Keratinocyte (primary cell): Measurements from ENCODE around the gene ZSWIM7. TPM values are rescaled to one million over a fixed set of nuclear protein-coding genes. Genes with fewer than 3 reads are reported as not detected.

ENCODE experiments used
- DNase-seq: peaks from one replicate; pipeline ENCODE4 v3.0.0-alpha.2; 2011; ENCODE audit warnings: low read depth, missing footprints, low spot score
- FAIRE-seq: peaks from 2 replicates; lab custom pipeline; 2011; peaks lifted over from hg19 to GRCh38; lab: Jason Lieb, UNC
- H2AFZ ChIP-seq: 2 replicates; pipeline ENCODE4 v1.6.0; 2012; ENCODE audit warnings: low read length, control low read depth, inconsistent platforms; ENCODE audit not compliant: control insufficient read depth
- H3K27ac ChIP-seq: 2 replicates; pipeline ENCODE4 v1.5.1; 2011; ENCODE audit warnings: low read length; ENCODE audit not compliant: control insufficient read depth, insufficient read depth
- H3K27me3 ChIP-seq: 3 replicates; pipeline ENCODE4 v1.6.0; 2011; ENCODE audit warnings: low read length; ENCODE audit not compliant: control insufficient read depth, insufficient read depth; ENCODE audit errors: extremely low read depth
- H3K36me3 ChIP-seq, 2 experiments: 2 replicates in 1 of 2; 3 replicates in 1 of 2; pipeline ENCODE4 v1.5.1; 2011; ENCODE audit warnings: low read length in 2 of 2, mild to moderate bottlenecking in 1 of 2; ENCODE audit not compliant: control insufficient read depth in 2 of 2, insufficient read depth in 2 of 2; ENCODE audit errors: extremely low read depth in 1 of 2
- H3K4me1 ChIP-seq: 3 replicates; pipeline ENCODE4 v1.5.1; 2011; ENCODE audit warnings: low read length; ENCODE audit not compliant: control insufficient read depth, insufficient read depth; ENCODE audit errors: extremely low read depth
- H3K4me2 ChIP-seq: 3 replicates; pipeline ENCODE4 v1.6.0; 2011; ENCODE audit warnings: low read depth, low read length; ENCODE audit not compliant: control insufficient read depth, insufficient read depth; ENCODE audit errors: extremely low read depth
- H3K4me3 ChIP-seq, 3 experiments: fragments of 200-600 bp in 1 of 3; sonication (generic) in 1 of 3; 2 replicates in 2 of 3; 3 replicates in 1 of 3; pipeline ENCODE4 v1.5.1; 2011 to 2016; ENCODE audit warnings: low read length in 3 of 3, mild to moderate bottlenecking in 3 of 3, control low read depth in 2 of 3, inconsistent platforms in 1 of 3, low read depth in 1 of 3, mixed read lengths in 1 of 3, mixed run types in 1 of 3, moderate library complexity in 1 of 3; ENCODE audit not compliant: control insufficient read depth in 2 of 3, insufficient read depth in 2 of 3; ENCODE audit errors: extremely low read depth in 1 of 3
- H3K79me2 ChIP-seq: 2 replicates; pipeline ENCODE4 v1.6.0; 2012; ENCODE audit warnings: low read length; ENCODE audit not compliant: control insufficient read depth, insufficient read depth
- H3K9ac ChIP-seq: 3 replicates; pipeline ENCODE4 v1.6.0; 2011; ENCODE audit warnings: low read length; ENCODE audit not compliant: control insufficient read depth, insufficient read depth; ENCODE audit errors: extremely low read depth
- H3K9me1 ChIP-seq: 3 replicates; pipeline ENCODE4 v1.6.0; 2011; ENCODE audit warnings: low read length; ENCODE audit not compliant: control insufficient read depth, insufficient read depth; ENCODE audit errors: extremely low read depth
- H3K9me3 ChIP-seq: 2 replicates; pipeline ENCODE4 v1.5.1; 2012; ENCODE audit warnings: low read depth, low read length; ENCODE audit not compliant: control insufficient read depth
- H4K20me1 ChIP-seq: 3 replicates; pipeline ENCODE4 v1.6.0; 2011; ENCODE audit warnings: low read length; ENCODE audit not compliant: control insufficient read depth, insufficient read depth; ENCODE audit errors: extremely low read depth
- CTCF ChIP-seq, 3 experiments: IDR thresholded peaks in 1 of 3; conservative IDR thresholded peaks in 1 of 3; optimal IDR thresholded peaks in 1 of 3; 2 replicates in 2 of 3; 3 replicates in 1 of 3; pipeline versions ENCODE3 to v1.5.1; 2011; ENCODE audit warnings: low read length in 3 of 3, mild to moderate bottlenecking in 3 of 3, moderate library complexity in 2 of 3, control low read depth in 1 of 3, inconsistent platforms in 1 of 3; ENCODE audit not compliant: insufficient read depth in 2 of 3; ENCODE audit errors: extremely low read depth in 1 of 3
- EZH2 ChIP-seq: IDR thresholded peaks from one replicate; pipeline ENCODE4 v1.6.1; 2012; ENCODE audit warnings: inconsistent platforms, mild to moderate bottlenecking, low read length, moderate library complexity
- dilution Hi-C: fragments of 300-500 bp; cut with MboI; formaldehyde crosslinking; loops from one replicate; pipeline ENCODE4 v1.7.0; 2020; ENCODE audit warnings: low sequenced_read_pairs; ENCODE audit not compliant: extremely low pct_ligation_motif_present
- polyA plus RNA-seq, 5 experiments: library from polyadenylated mRNA; depleted of rRNA in 3 of 5; stranded (reverse) in 3 of 5; stranded (forward) in 1 of 5; unstranded in 1 of 5; fragments of >200 nt; gene quantifications; 1 replicate in 1 of 5; 2 replicates in 3 of 5; 3 replicates in 1 of 5; pipeline versions ENCODE4 v1.2.1 to v1.2.3, GENCODE V29; 2011 to 2012; ENCODE audit warnings: missing spikeins in 2 of 5, low read depth in 1 of 5, low replicate concordance in 1 of 5

The ZSWIM7 gene
- polyA plus RNA-seq, 1 donor (not counting 4 experiments of a cell fraction or from before 2014, with no cell fraction given), result 47.1 TPM

- no peak for TF ChIP-seq EZH2
- TF ChIP-seq CTCF (optimal IDR thresholded peaks at IDR 0.05 in 1 of 3, IDR thresholded peaks at IDR 0.05 in 1 of 3, conservative IDR thresholded peaks at IDR 0.05 in 1 of 3; ENCODE audit: extremely low read depth in 1 of 3, insufficient read depth in 2 of 3, low read length in 3 of 3), result no peak
- dilution Hi-C loops, result no loop called here
- H3K79me2 ChIP-seq, result peaks cover 38% of the 10 kb centered on the region
These were observed 7.9 kb upstream of the ZSWIM7 start for GRCh38 chr17:16007439-16007838.

GRCh38 chr17:16005636-16006035 lies 6.1 kb upstream of the ZSWIM7 start:
- Histone ChIP-seq H3K9me1 (no peaks in the 10 kb centered on the region), H3K79me2 (peaks cover 40% of the 10 kb centered on the region), H3K36me3 (peaks cover 37 to 51% of the 10 kb centered on the region in 2 experiments), H4K20me1 (peaks cover 5% of the 10 kb centered on the region), H3K4me2 (no peak overlapping the region), H3K4me3 (no peak overlapping the region), H3K4me1 (peaks cover 12% of the 10 kb centered on the region), H3K27ac (no peak overlapping the region), H3K9me3 (no peaks in the 10 kb centered on the region), H3K9ac (no peak overlapping the region), H3K27me3 (no peaks in the 10 kb centered on the region), H2AFZ (no peak overlapping the region)
- no peak for DNase-seq
- dilution Hi-C loops, result no loop called here
- no peak for FAIRE-seq
- TF ChIP-seq CTCF (optimal IDR thresholded peaks at IDR 0.05 in 1 of 3, IDR thresholded peaks at IDR 0.05 in 1 of 3, conservative IDR thresholded peaks at IDR 0.05 in 1 of 3; ENCODE audit: extremely low read depth in 1 of 3, insufficient read depth in 2 of 3, low read length in 3 of 3), result no peak

More at GRCh38 chr17:16007439-16007838, 7.9 kb upstream of the ZSWIM7 start:
- H2AFZ ChIP-seq, result no peak overlapping the region
- H3K9me3 ChIP-seq, result no peaks in the 10 kb centered on the region
- DNase-seq (no peak), FAIRE-seq (no peak)
- H3K4me1 ChIP-seq, result no peaks in the 10 kb centered on the region
- no peak overlapping the region for H3K4me3 ChIP-seq
- H3K36me3 ChIP-seq, result peaks cover 36 to 45% of the 10 kb centered on the region in 2 experiments
- H3K27ac ChIP-seq, result no peak overlapping the region
- no peaks in the 10 kb centered on the region for H4K20me1 ChIP-seq
- no peak overlapping the region for H3K9ac ChIP-seq
- no peak overlapping the region for H3K4me2 ChIP-seq
- no peaks in the 10 kb centered on the region for H3K27me3 ChIP-seq
- H3K9me1 ChIP-seq, result no peaks in the 10 kb centered on the region
